ENCODE data around the gene CZIB.

CZIB gene

GRCh38 chr1:53220171-53220961 is at the start of gene CZIB:
Gene CZIB (minus strand): TSS chr1:53220634. CDS start chr1:53220575, 59 bp downstream.
- FAIRE-seq (no peak), DNase-seq (ENCODE audit: insufficient read length, low spot score) (peak; percentile 58)
- TF ChIP-seq, protein P1, sequence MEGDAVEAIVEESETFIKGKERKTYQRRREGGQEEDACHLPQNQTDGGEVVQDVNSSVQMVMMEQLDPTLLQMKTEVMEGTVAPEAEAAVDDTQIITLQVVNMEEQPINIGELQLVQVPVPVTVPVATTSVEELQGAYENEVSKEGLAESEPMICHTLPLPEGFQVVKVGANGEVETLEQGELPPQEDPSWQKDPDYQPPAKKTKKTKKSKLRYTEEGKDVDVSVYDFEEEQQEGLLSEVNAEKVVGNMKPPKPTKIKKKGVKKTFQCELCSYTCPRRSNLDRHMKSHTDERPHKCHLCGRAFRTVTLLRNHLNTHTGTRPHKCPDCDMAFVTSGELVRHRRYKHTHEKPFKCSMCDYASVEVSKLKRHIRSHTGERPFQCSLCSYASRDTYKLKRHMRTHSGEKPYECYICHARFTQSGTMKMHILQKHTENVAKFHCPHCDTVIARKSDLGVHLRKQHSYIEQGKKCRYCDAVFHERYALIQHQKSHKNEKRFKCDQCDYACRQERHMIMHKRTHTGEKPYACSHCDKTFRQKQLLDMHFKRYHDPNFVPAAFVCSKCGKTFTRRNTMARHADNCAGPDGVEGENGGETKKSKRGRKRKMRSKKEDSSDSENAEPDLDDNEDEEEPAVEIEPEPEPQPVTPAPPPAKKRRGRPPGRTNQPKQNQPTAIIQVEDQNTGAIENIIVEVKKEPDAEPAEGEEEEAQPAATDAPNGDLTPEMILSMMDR (IDR thresholded peaks at IDR 0.05; ENCODE audit: insufficient read depth, missing control alignments): no peak

DNA sequence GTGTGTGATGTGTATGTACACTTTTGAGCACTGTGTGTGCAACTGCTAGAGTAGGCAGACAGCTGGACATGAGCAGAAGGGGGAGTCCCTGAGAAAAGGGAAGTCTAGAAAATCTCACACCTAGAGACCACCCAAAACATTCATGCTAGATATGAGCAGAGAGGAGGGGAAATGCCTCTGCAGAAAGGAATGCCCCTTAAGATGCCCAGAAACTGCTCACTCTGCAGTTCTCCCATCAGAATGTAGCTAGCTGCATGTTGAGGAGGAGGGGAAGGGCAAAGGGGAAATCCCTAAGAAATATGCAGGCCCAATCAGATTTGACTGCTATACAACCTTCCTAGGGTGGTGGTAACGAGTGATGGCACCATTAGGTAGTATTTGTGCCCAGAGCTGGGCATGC is 49.7 kb upstream of the CZIB start:
- FAIRE-seq (no peak), DNase-seq (ENCODE audit: insufficient read length, low spot score) (no peak)
- TF ChIP-seq, protein P1 (IDR thresholded peaks at IDR 0.05; ENCODE audit: insufficient read depth, missing control alignments): no peak

GRCh38 chr1:53267761-53268160 is 47.3 kb upstream of the CZIB start:
- DNase-seq (ENCODE audit: insufficient read length, low spot score) (no peak), FAIRE-seq (no peak)
- TF ChIP-seq, protein P1 (IDR thresholded peaks at IDR 0.05; ENCODE audit: insufficient read depth, missing control alignments): no peak

GRCh38 chr1:53266038-53266437 is 45.6 kb upstream of the CZIB start:
- TF ChIP-seq, protein P1 (IDR thresholded peaks at IDR 0.05; ENCODE audit: insufficient read depth, missing control alignments): peak; percentile 12
- no peak for DNase-seq (ENCODE audit: insufficient read length, low spot score)
- no peak for FAIRE-seq

DNA sequence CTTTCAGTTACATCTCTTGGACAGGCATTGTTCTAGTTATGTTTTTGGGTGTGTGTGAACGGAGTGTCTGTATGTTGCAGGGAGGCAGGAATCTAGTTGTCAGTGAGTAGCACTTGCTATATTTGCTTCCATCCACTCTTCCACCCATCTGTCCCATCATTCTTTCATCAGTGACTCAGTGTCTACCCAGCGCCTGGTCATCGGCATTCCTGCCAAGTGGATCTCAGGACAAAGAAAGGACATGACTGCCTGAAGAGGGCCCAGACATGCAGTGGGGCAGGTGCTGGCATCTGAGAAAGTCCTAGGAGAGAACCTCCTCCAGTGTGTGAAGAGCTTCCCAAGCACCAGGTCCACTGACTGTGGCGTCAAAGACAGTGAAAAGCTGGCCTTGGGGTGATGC is 45.1 kb upstream of the CZIB start:
- TF ChIP-seq, protein P1 (IDR thresholded peaks at IDR 0.05; ENCODE audit: insufficient read depth, missing control alignments): no peak
- FAIRE-seq (no peak), DNase-seq (ENCODE audit: insufficient read length, low spot score) (no peak)

- no peak for FAIRE-seq
- DNase-seq (ENCODE audit: insufficient read length, low spot score): no peak
- TF ChIP-seq, protein P1 (IDR thresholded peaks at IDR 0.05; ENCODE audit: insufficient read depth, missing control alignments): no peak
Measured at GRCh38 chr1:53264048-53264447, 43.6 kb upstream of the CZIB start.

GRCh38 chr1:53262000-53262399 is 41.6 kb upstream of the CZIB start:
- no peak for FAIRE-seq

More at GRCh38 chr1:53262000-53262399, 41.6 kb upstream of the CZIB start:
- TF ChIP-seq, protein P1 (IDR thresholded peaks at IDR 0.05; ENCODE audit: insufficient read depth, missing control alignments): no peak
- no peak for DNase-seq (ENCODE audit: insufficient read length, low spot score)

Measured in D721Med (cell line).